ENCODE data around the gene NUBPL.

Gene NUBPL

DNA sequence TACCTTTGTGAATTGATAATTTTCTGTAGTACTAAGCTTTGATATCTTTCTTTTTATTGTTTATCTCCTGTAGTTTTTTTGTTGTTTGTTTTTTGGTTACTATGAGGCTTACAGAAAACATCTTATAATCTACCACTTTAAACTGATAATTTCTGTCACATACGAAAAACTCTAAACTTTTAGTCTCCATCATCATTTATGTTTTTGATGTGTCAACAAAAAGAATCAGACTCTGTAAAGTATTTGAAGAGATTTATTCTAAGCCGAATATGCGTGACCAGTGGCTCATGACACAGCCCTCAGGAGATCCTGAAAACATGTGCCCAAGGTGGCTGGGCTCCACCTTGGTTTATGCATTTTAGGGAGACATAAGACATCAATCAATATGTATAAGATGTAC, 348.8 kb downstream of the NUBPL start:
- H3K4me3 ChIP-seq (ENCODE audit: low read depth in 1 of 2, low read length in 1 of 2) = no peak overlapping the region
- TF ChIP-seq, protein P1, sequence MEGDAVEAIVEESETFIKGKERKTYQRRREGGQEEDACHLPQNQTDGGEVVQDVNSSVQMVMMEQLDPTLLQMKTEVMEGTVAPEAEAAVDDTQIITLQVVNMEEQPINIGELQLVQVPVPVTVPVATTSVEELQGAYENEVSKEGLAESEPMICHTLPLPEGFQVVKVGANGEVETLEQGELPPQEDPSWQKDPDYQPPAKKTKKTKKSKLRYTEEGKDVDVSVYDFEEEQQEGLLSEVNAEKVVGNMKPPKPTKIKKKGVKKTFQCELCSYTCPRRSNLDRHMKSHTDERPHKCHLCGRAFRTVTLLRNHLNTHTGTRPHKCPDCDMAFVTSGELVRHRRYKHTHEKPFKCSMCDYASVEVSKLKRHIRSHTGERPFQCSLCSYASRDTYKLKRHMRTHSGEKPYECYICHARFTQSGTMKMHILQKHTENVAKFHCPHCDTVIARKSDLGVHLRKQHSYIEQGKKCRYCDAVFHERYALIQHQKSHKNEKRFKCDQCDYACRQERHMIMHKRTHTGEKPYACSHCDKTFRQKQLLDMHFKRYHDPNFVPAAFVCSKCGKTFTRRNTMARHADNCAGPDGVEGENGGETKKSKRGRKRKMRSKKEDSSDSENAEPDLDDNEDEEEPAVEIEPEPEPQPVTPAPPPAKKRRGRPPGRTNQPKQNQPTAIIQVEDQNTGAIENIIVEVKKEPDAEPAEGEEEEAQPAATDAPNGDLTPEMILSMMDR (IDR thresholded peaks at IDR 0.05) = no peak
- no peaks in the 10 kb centered on the region for H3K9me3 ChIP-seq
- H3K27me3 ChIP-seq = no peaks in the 10 kb centered on the region
- no peaks in the 10 kb centered on the region for H3K36me3 ChIP-seq
- H3K27ac ChIP-seq = no peak overlapping the region
- no peaks in the 10 kb centered on the region for H3K4me1 ChIP-seq (ENCODE audit: control insufficient read depth in 1 of 2, insufficient read depth in 1 of 2, low read depth in 1 of 2, low read length in 1 of 2)

Data from neutrophil (primary cell).